ENCODE measurements around the gene CHRNA3.

Gene CHRNA3

GRCh38 chr15:78633348-78633747, 12.6 kb upstream of the CHRNA3 start:
- no peaks in the 10 kb centered on the region for H3K9me3 ChIP-seq (ENCODE audit: low read depth, low read length)
- no peak for DNase-seq (ENCODE audit: low read depth, low spot score)
- H3K9ac ChIP-seq (ENCODE audit: insufficient read length) = no peak overlapping the region
- no peaks in the 10 kb centered on the region for H3K36me3 ChIP-seq (ENCODE audit: insufficient read depth, low read length)
- no peak for TF ChIP-seq POLR2AphosphoS5 (IDR thresholded peaks at IDR 0.05; ENCODE audit: borderline replicate concordance, low read depth, low read length)
- no peak for TF ChIP-seq EZH2 (IDR thresholded peaks at IDR 0.05)
- TF ChIP-seq FOXP2 (optimal IDR thresholded peaks at IDR 0.05; ENCODE audit: control extremely low read depth, extremely low read length, insufficient read depth) = no peak
- H3K4me3 ChIP-seq = no peak overlapping the region
- no peak overlapping the region for H3K27ac ChIP-seq

GRCh38 chr15:78630886-78631633, 10.3 kb upstream of the CHRNA3 start:
- H3K36me3 ChIP-seq (ENCODE audit: insufficient read depth, low read length) = no peaks in the 10 kb centered on the region
- no peak overlapping the region for H3K27ac ChIP-seq
- H3K4me3 ChIP-seq = no peak overlapping the region
- no peaks in the 10 kb centered on the region for H3K9me3 ChIP-seq (ENCODE audit: low read depth, low read length)
- no peak overlapping the region for H3K9ac ChIP-seq (ENCODE audit: insufficient read length)
- TF ChIP-seq FOXP2 (optimal IDR thresholded peaks at IDR 0.05; ENCODE audit: control extremely low read depth, extremely low read length, insufficient read depth) (no peak), EZH2 (IDR thresholded peaks at IDR 0.05) (no peak), POLR2AphosphoS5 (IDR thresholded peaks at IDR 0.05; ENCODE audit: borderline replicate concordance, low read depth, low read length) (no peak)
- no peak for DNase-seq (ENCODE audit: low read depth, low spot score)

- Histone ChIP-seq H3K27ac (no peak overlapping the region), H3K9ac (ENCODE audit: insufficient read length) (no peak overlapping the region), H3K36me3 (ENCODE audit: insufficient read depth, low read length) (no peaks in the 10 kb centered on the region), H3K4me3 (no peak overlapping the region), H3K9me3 (ENCODE audit: low read depth, low read length) (no peaks in the 10 kb centered on the region)
- TF ChIP-seq POLR2AphosphoS5 (IDR thresholded peaks at IDR 0.05; ENCODE audit: borderline replicate concordance, low read depth, low read length) (no peak), FOXP2 (optimal IDR thresholded peaks at IDR 0.05; ENCODE audit: control extremely low read depth, extremely low read length, insufficient read depth) (no peak), EZH2 (IDR thresholded peaks at IDR 0.05) (no peak)
- DNase-seq (ENCODE audit: low read depth, low spot score) = no peak
Measured at GRCh38 chr15:78629716-78630065, 8.9 kb upstream of the CHRNA3 start.

DNA sequence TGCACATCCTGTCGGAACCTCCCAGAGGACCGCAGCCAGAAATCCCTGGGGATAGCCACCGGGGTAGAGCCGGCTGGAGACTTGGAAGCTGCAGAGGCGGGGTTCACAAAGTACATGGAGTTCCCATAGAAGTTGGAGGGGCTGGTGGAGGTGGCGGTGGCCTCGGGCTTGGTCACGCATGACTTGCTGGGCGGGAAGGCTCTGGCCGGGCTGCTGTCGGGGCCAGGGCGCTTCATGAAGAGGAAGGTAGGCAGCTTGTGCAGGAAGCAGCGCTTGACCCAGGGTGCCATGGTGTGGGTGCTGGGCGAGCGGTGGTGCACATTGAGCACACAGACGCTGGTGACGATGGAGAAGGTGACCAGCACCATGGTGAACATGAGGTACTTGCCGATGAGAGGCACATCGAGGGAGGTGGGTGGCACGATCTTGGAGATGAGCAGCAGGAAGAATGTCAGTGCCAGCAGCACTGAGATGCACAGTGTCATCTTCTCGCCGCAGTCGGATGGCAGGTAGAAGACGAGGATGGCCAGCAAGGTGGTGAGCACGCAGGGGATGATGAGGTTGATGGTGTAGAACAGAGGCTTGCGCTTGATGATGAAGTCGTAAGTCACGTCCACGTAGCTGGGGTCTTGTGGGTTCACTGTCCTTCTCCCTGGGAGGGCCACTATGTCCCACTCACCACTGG, 8.4 kb upstream of the CHRNA3 start:
- Histone ChIP-seq H3K36me3 (ENCODE audit: insufficient read depth, low read length) (no peaks in the 10 kb centered on the region), H3K27ac (no peak overlapping the region), H3K9me3 (ENCODE audit: low read depth, low read length) (no peaks in the 10 kb centered on the region), H3K9ac (ENCODE audit: insufficient read length) (no peak overlapping the region), H3K4me3 (no peak overlapping the region)
- DNase-seq (ENCODE audit: low read depth, low spot score) = no peak
- TF ChIP-seq FOXP2 (optimal IDR thresholded peaks at IDR 0.05; ENCODE audit: control extremely low read depth, extremely low read length, insufficient read depth) (no peak), EZH2 (IDR thresholded peaks at IDR 0.05) (no peak), POLR2AphosphoS5 (IDR thresholded peaks at IDR 0.05; ENCODE audit: borderline replicate concordance, low read depth, low read length) (no peak)

DNA sequence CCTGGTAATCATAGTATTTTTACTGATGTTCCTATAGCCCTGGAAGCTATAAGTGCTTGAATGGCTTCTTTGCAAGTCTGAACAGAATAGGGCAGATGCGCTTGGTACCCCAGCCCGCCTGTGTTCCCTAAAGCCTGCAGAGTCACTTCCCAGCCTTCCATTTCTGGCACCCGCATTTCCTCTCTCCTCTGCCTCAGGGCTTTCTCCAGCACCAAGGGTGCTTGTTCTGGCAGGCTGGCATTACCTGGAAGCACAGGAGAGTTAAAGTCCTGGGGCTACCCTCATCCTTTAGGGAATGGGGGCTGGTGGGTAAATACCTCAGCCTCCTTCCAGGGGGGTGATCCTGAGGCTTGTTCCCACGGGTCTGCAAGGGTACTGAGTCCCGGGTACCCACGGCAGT, 7.4 kb upstream of the CHRNA3 start:
- DNase-seq (ENCODE audit: low read depth, low spot score) = no peak
- no peak for TF ChIP-seq FOXP2 (optimal IDR thresholded peaks at IDR 0.05; ENCODE audit: control extremely low read depth, extremely low read length, insufficient read depth)
- TF ChIP-seq POLR2AphosphoS5 (IDR thresholded peaks at IDR 0.05; ENCODE audit: borderline replicate concordance, low read depth, low read length) = no peak
- TF ChIP-seq EZH2 (IDR thresholded peaks at IDR 0.05) = no peak
- Histone ChIP-seq H3K4me3 (no peak overlapping the region), H3K9ac (ENCODE audit: insufficient read length) (no peak overlapping the region), H3K9me3 (ENCODE audit: low read depth, low read length) (no peaks in the 10 kb centered on the region), H3K36me3 (ENCODE audit: insufficient read depth, low read length) (no peaks in the 10 kb centered on the region), H3K27ac (no peak overlapping the region)

- Histone ChIP-seq H3K4me3 (no peak overlapping the region), H3K9me3 (ENCODE audit: low read depth, low read length) (no peaks in the 10 kb centered on the region), H3K27ac (no peak overlapping the region), H3K36me3 (ENCODE audit: insufficient read depth, low read length) (no peaks in the 10 kb centered on the region), H3K9ac (ENCODE audit: insufficient read length) (no peak overlapping the region)
- TF ChIP-seq EZH2 (IDR thresholded peaks at IDR 0.05) (no peak), POLR2AphosphoS5 (IDR thresholded peaks at IDR 0.05; ENCODE audit: borderline replicate concordance, low read depth, low read length) (no peak), FOXP2 (optimal IDR thresholded peaks at IDR 0.05; ENCODE audit: control extremely low read depth, extremely low read length, insufficient read depth) (no peak)
- DNase-seq (ENCODE audit: low read depth, low spot score) = no peak
Measured at GRCh38 chr15:78627348-78627747, 6.6 kb upstream of the CHRNA3 start.

DNA sequence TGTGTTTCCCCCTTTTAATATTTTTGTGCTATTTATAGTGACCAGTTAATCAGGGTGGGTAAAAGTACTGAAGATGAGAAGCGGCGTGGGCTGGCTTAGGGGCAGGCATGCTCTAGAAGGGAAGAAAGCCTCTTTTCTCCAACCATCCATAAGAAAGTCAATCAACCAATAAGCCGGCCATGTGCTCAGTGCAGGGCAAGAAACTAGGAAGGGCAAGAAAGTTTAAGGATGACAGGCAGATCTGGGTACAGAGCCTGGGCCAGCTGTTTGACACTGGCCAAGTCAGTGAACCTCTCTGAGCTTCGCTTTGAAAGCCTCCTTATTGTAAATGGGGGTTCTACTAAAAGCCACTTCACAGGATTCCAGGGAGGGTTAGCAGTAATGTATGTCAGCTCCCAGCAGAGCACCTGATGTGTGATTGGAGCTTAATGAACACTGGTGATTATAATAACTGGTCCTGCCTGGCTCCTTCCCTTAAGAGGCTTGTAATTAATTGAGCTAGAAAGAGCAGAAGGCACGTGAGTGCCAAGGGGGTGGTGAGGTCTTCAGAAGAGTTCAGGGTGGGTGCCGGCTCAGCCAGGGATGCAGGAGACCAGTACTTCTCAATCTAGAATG, 5.7 kb upstream of the CHRNA3 start:
- no peak overlapping the region for H3K4me3 ChIP-seq
- no peak for TF ChIP-seq POLR2AphosphoS5 (IDR thresholded peaks at IDR 0.05; ENCODE audit: borderline replicate concordance, low read depth, low read length)
- TF ChIP-seq EZH2 (IDR thresholded peaks at IDR 0.05) = no peak
- no peak for TF ChIP-seq FOXP2 (optimal IDR thresholded peaks at IDR 0.05; ENCODE audit: control extremely low read depth, extremely low read length, insufficient read depth)
- H3K9me3 ChIP-seq (ENCODE audit: low read depth, low read length) = no peaks in the 10 kb centered on the region
- H3K9ac ChIP-seq (ENCODE audit: insufficient read length) = no peak overlapping the region
- DNase-seq (ENCODE audit: low read depth, low spot score) = no peak
- H3K36me3 ChIP-seq (ENCODE audit: insufficient read depth, low read length) = no peaks in the 10 kb centered on the region
- no peak overlapping the region for H3K27ac ChIP-seq

GRCh38 chr15:78625606-78626280, 4.9 kb upstream of the CHRNA3 start:
- no peak overlapping the region for H3K4me3 ChIP-seq
- H3K36me3 ChIP-seq (ENCODE audit: insufficient read depth, low read length) = no peaks in the 10 kb centered on the region
- no peaks in the 10 kb centered on the region for H3K9me3 ChIP-seq (ENCODE audit: low read depth, low read length)
- DNase-seq (ENCODE audit: low read depth, low spot score) = no peak
- TF ChIP-seq EZH2 (IDR thresholded peaks at IDR 0.05) = no peak
- TF ChIP-seq FOXP2 (optimal IDR thresholded peaks at IDR 0.05; ENCODE audit: control extremely low read depth, extremely low read length, insufficient read depth) = no peak
- no peak for TF ChIP-seq POLR2AphosphoS5 (IDR thresholded peaks at IDR 0.05; ENCODE audit: borderline replicate concordance, low read depth, low read length)
- no peak overlapping the region for H3K27ac ChIP-seq
- no peak overlapping the region for H3K9ac ChIP-seq (ENCODE audit: insufficient read length)

All from SK-N-MC (cell line).